Panc1 (cell line): Measurements from ENCODE around the gene SCCPDH. TPM values are rescaled to one million over a fixed set of nuclear protein-coding genes. Genes with fewer than 3 reads are reported as not detected.
"Not testable (repeated sequence)": the region's sequence is repeated elsewhere in the genome, so short reads cannot be mapped to it uniquely, and the experiment has no call there.

ENCODE experiments used
- ATAC-seq: fragments of 200-7000 bp; cut with Tn5 transposase; 2 replicates; pipeline ENCODE4 v1.9.1; 2020; ENCODE audit warnings: mild to moderate bottlenecking, moderate library complexity
- BruUV-seq: library from RNA; stranded (reverse); fragments of 400-500 nt; replicated peaks from 2 replicates; lab custom pipeline; 2021; lab: Mats Ljungman, UMichigan
- CTCF ChIA-PET: fragments of 300-600 bp; sonication (Branson Sonifier 250); formaldehyde crosslinking; loops from one replicate; lab custom pipeline; 2022; ENCODE audit warnings: antibody characterized with exemption; lab: Charles Lee
- POLR2A ChIA-PET: fragments of 300-600 bp; sonication (Branson Sonifier 250); formaldehyde crosslinking; loops from one replicate; lab custom pipeline; 2022; ENCODE audit warnings: antibody characterized with exemption; lab: Charles Lee
- DNase-seq: peaks from one replicate; pipeline ENCODE4 v3.0.0-alpha.2; 2010; ENCODE audit warnings: low read depth, low spot score
- H3K27ac ChIP-seq: 2 replicates; pipeline ENCODE4 v1.5.1; 2011; ENCODE audit warnings: mild to moderate bottlenecking, low read length, inconsistent platforms
- H3K27me3 ChIP-seq: fragments of 200-500 bp; sonication (Bioruptor generic); 2 replicates; pipeline ENCODE4 v1.6.0; 2014; ENCODE audit warnings: low read length, inconsistent platforms; ENCODE audit not compliant: control insufficient read depth, insufficient read depth
- H3K36me3 ChIP-seq: fragments of 200-500 bp; sonication (Bioruptor generic); 2 replicates; pipeline ENCODE4 v1.5.1; 2014; ENCODE audit warnings: inconsistent platforms, mild to moderate bottlenecking, low read length, moderate library complexity; ENCODE audit not compliant: control insufficient read depth, insufficient read depth
- H3K4me1 ChIP-seq: 2 replicates; pipeline ENCODE4 v1.5.1; 2011; ENCODE audit warnings: inconsistent platforms, mild to moderate bottlenecking, low read length, moderate library complexity; ENCODE audit not compliant: control insufficient read depth, insufficient read depth
- H3K4me3 ChIP-seq, 2 experiments: 2 replicates each; pipeline ENCODE4 v1.5.1; 2011 to 2012; ENCODE audit warnings: low read depth in 2 of 2, low read length in 2 of 2, mild to moderate bottlenecking in 2 of 2, inconsistent platforms in 1 of 2, moderate library complexity in 1 of 2
- H3K9me3 ChIP-seq: fragments of 200-500 bp; sonication (Bioruptor generic); 2 replicates; pipeline ENCODE4 v1.5.1; 2014; ENCODE audit warnings: low read depth, mild to moderate bottlenecking, inconsistent platforms, low read length, moderate library complexity; ENCODE audit not compliant: control insufficient read depth, insufficient read depth
- POLR2AphosphoS5 ChIP-seq: IDR thresholded peaks from 2 replicates; pipeline ENCODE4 v1.6.1; 2012; ENCODE audit warnings: mild to moderate bottlenecking, low read depth, low read length, moderate library complexity
- SIN3A ChIP-seq: IDR thresholded peaks from 2 replicates; pipeline ENCODE4 v1.6.1; 2012; ENCODE audit warnings: low read depth, mild to moderate bottlenecking, low read length, moderate library complexity, borderline replicate concordance; ENCODE audit not compliant: insufficient read depth
- TCF7L2 ChIP-seq: IDR thresholded peaks from 2 replicates; pipeline ENCODE4 v1.6.1; 2011; ENCODE audit warnings: mild to moderate bottlenecking, low read depth, low read length, inconsistent platforms
- in situ Hi-C: cut with HindIII; loops from 2 replicates; pipeline ENCODE4 v1.10.0; 2016; ENCODE audit warnings: low sequenced_read_pairs, low pct_unique_long_range_greater_than_20kb
- intact Hi-C: fragments of 100-400 bp; cut with micrococcal nuclease; formaldehyde crosslinking; loops from one replicate; pipeline ENCODE4 v1.10.0; 2022; ENCODE audit not compliant: unreplicated experiment
- total RNA-seq: library from RNA; stranded (reverse); gene quantifications from one replicate; pipeline ENCODE4 v1.2.1, GENCODE V29; 2021; ENCODE audit not compliant: unreplicated experiment
- TF ChIP-seq, protein P1 (sequence below), 2 experiments: IDR thresholded peaks; 2 replicates each; pipeline ENCODE4 v1.6.1; 2011 to 2012; ENCODE audit warnings: low read depth in 2 of 2, control low read depth in 1 of 2, low read length in 1 of 2, mild to moderate bottlenecking in 1 of 2, moderate library complexity in 1 of 2; ENCODE audit not compliant: insufficient read depth in 1 of 2
- TF ChIP-seq, protein P2 (sequence below): fragments of 450-650 bp; IDR thresholded peaks from 2 replicates; pipeline ENCODE4 v1.5.1; 2017; ENCODE audit warnings: mild to moderate bottlenecking

The SCCPDH gene
- total RNA-seq, 1 experiment from 2014 or later: 40.2 TPM

GRCh38 chr1:246735735-246736134, 11.5 kb downstream of the SCCPDH start:
- intact Hi-C loops (no loop called here), in situ Hi-C loops (no loop called here)
- no peaks in the 10 kb centered on the region for H3K9me3 ChIP-seq
- ChIA-PET POLR2A (no interaction called here), CTCF (no interaction called here)
- H3K27ac ChIP-seq: no peak overlapping the region
- TF ChIP-seq, protein P1, sequence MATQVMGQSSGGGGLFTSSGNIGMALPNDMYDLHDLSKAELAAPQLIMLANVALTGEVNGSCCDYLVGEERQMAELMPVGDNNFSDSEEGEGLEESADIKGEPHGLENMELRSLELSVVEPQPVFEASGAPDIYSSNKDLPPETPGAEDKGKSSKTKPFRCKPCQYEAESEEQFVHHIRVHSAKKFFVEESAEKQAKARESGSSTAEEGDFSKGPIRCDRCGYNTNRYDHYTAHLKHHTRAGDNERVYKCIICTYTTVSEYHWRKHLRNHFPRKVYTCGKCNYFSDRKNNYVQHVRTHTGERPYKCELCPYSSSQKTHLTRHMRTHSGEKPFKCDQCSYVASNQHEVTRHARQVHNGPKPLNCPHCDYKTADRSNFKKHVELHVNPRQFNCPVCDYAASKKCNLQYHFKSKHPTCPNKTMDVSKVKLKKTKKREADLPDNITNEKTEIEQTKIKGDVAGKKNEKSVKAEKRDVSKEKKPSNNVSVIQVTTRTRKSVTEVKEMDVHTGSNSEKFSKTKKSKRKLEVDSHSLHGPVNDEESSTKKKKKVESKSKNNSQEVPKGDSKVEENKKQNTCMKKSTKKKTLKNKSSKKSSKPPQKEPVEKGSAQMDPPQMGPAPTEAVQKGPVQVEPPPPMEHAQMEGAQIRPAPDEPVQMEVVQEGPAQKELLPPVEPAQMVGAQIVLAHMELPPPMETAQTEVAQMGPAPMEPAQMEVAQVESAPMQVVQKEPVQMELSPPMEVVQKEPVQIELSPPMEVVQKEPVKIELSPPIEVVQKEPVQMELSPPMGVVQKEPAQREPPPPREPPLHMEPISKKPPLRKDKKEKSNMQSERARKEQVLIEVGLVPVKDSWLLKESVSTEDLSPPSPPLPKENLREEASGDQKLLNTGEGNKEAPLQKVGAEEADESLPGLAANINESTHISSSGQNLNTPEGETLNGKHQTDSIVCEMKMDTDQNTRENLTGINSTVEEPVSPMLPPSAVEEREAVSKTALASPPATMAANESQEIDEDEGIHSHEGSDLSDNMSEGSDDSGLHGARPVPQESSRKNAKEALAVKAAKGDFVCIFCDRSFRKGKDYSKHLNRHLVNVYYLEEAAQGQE (IDR thresholded peaks at IDR 0.05; ENCODE audit: insufficient read depth in 1 of 2, low read depth in 2 of 2, low read length in 1 of 2): no peak
- H3K4me3 ChIP-seq: no peak overlapping the region
- H3K27me3 ChIP-seq: no peaks in the 10 kb centered on the region
- H3K4me1 ChIP-seq: no peaks in the 10 kb centered on the region
- peaks cover 16% of the 10 kb centered on the region for H3K36me3 ChIP-seq
- DNase-seq (no peak), ATAC-seq (no peak)
- BruUV-seq: no TSS peak

DNA sequence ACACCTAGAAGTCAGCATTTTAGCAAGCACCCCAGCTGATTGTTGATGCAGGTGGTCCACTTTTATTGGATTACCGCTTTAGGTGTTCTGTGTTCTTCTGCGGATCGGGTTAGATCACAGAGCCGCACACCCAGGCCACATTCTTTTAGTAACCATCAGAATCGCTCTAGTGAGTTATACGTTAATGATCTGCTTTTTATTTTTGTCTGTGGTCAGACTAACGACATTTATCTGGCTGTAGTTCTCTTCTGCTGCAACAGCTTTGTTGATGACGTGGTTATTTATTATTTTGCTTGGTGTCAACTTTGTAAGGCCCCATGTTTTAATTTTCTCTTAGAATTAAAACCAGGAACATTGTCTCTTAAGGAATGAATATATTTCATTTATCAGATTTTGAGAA, 18.2 kb downstream of the SCCPDH start:
- TF ChIP-seq TCF7L2: no peak
- TF ChIP-seq, protein P1 (IDR thresholded peaks at IDR 0.05; ENCODE audit: insufficient read depth in 1 of 2, low read depth in 2 of 2, low read length in 1 of 2): no peak
- no peak for TF ChIP-seq SIN3A
- TF ChIP-seq POLR2AphosphoS5: no peak
- TF ChIP-seq, protein P2, sequence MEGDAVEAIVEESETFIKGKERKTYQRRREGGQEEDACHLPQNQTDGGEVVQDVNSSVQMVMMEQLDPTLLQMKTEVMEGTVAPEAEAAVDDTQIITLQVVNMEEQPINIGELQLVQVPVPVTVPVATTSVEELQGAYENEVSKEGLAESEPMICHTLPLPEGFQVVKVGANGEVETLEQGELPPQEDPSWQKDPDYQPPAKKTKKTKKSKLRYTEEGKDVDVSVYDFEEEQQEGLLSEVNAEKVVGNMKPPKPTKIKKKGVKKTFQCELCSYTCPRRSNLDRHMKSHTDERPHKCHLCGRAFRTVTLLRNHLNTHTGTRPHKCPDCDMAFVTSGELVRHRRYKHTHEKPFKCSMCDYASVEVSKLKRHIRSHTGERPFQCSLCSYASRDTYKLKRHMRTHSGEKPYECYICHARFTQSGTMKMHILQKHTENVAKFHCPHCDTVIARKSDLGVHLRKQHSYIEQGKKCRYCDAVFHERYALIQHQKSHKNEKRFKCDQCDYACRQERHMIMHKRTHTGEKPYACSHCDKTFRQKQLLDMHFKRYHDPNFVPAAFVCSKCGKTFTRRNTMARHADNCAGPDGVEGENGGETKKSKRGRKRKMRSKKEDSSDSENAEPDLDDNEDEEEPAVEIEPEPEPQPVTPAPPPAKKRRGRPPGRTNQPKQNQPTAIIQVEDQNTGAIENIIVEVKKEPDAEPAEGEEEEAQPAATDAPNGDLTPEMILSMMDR: no peak
- ChIA-PET CTCF (no interaction called here), POLR2A (interaction anchor here (0.5 kb wide), 1 partner anchor 51 kb away, joined by 4 read pairs; no protein-coding TSS in a partner anchor)
- no peak overlapping the region for H3K4me3 ChIP-seq
- no peak for ATAC-seq
- H3K27ac ChIP-seq: no peak overlapping the region
- in situ Hi-C loops: no loop called here
- intact Hi-C loops: no loop called here
- no peaks in the 10 kb centered on the region for H3K9me3 ChIP-seq
- BruUV-seq: no TSS peak
- no peaks in the 10 kb centered on the region for H3K36me3 ChIP-seq
- no peak for DNase-seq
- no peaks in the 10 kb centered on the region for H3K4me1 ChIP-seq
- no peaks in the 10 kb centered on the region for H3K27me3 ChIP-seq

DNA sequence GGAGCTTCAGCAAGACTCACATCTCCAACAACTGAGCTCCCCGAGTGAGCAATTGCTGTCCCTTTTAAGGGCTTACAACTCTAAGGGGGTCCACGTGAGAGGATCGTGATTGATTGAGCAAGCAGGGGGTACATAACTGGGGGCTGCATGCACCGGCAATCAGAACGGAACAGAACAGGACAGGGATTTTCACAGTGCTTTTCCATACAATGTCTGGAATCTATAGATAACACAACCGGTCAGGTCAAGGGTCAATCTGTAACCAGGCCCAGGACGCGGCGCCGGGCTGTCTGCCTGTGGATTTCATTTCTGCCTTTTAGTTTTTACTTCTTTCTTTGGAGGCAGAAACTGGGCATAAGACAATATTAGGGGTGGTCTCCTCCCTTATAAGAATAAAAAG, 21.9 kb downstream of the SCCPDH start:
- BruUV-seq, H3K36me3 ChIP-seq, in situ Hi-C loops, H3K9me3 ChIP-seq, H3K27ac ChIP-seq, H3K4me1 ChIP-seq, POLR2A ChIA-PET, DNase-seq, H3K27me3 ChIP-seq, ATAC-seq, H3K4me3 ChIP-seq, CTCF ChIA-PET, intact Hi-C loops: not testable (repeated sequence)
